Caco-2 (cell line): ENCODE results near the gene PCCB. TPM values are rescaled to one million over a fixed set of nuclear protein-coding genes. Genes with fewer than 3 reads are reported as not detected.

ENCODE experiments used
- BruUV-seq: library from RNA; stranded (reverse); fragments of 400-500 nt; replicated peaks from 2 replicates; lab custom pipeline; 2021; lab: Mats Ljungman, UMichigan
- CTCF ChIA-PET: fragments of 300-600 bp; sonication (Branson Sonifier 250); formaldehyde crosslinking; loops from one replicate; lab custom pipeline; 2022; ENCODE audit warnings: antibody characterized with exemption; lab: Charles Lee
- POLR2A ChIA-PET: fragments of 300-600 bp; sonication (Branson Sonifier 250); formaldehyde crosslinking; loops from one replicate; lab custom pipeline; 2022; ENCODE audit warnings: antibody characterized with exemption; lab: Charles Lee
- DNase-seq, 2 experiments: peaks; one replicate each; pipeline versions ENCODE4 v3.0.0 to v3.0.0-alpha.2; 2020 to 2022
- H3K27me3 ChIP-seq: replicated peaks from 2 replicates; pipeline ENCODE4 v1.6.0; 2011; ENCODE audit warnings: low read length; ENCODE audit not compliant: control insufficient read depth, insufficient read depth
- H3K36me3 ChIP-seq: 2 replicates; pipeline ENCODE4 v1.5.1; 2011; ENCODE audit warnings: low read length; ENCODE audit not compliant: control insufficient read depth, insufficient read depth
- H3K4me1 ChIP-seq: fragments of 250-450 bp; sonication (Bioruptor Pico); 2 replicates; pipeline ENCODE4 v1.5.1; 2020; ENCODE audit warnings: mild to moderate bottlenecking
- H3K4me3 ChIP-seq: 2 replicates; pipeline ENCODE4 v1.5.1; 2011; ENCODE audit warnings: low read depth, mild to moderate bottlenecking, control low read depth, low read length
- H3K9me3 ChIP-seq: fragments of 250-450 bp; sonication (Bioruptor Pico); 2 replicates; pipeline ENCODE4 v1.5.1; 2020; ENCODE audit warnings: mild to moderate bottlenecking, moderate library complexity
- H3K27ac Mint-ChIP-seq: one replicate; pipeline ENCODE4 v1.8.0; 2022; ENCODE audit warnings: mixed read lengths; ENCODE audit not compliant: unreplicated experiment
- H3K27me3 Mint-ChIP-seq: one replicate; pipeline ENCODE4 v1.8.0; 2022; ENCODE audit warnings: mixed read lengths; ENCODE audit not compliant: insufficient read depth, unreplicated experiment
- H3K36me3 Mint-ChIP-seq: one replicate; pipeline ENCODE4 v1.8.0; 2022; ENCODE audit warnings: mild to moderate bottlenecking, mixed read lengths; ENCODE audit not compliant: insufficient read depth, unreplicated experiment
- H3K4me1 Mint-ChIP-seq: one replicate; pipeline ENCODE4 v1.8.0; 2022; ENCODE audit warnings: low read depth, mixed read lengths; ENCODE audit not compliant: unreplicated experiment
- H3K4me3 Mint-ChIP-seq: one replicate; pipeline ENCODE4 v1.8.0; 2022; ENCODE audit warnings: mild to moderate bottlenecking, moderate library complexity, mixed read lengths; ENCODE audit not compliant: unreplicated experiment
- H3K9me3 Mint-ChIP-seq: one replicate; pipeline ENCODE4 v1.8.0; 2022; ENCODE audit warnings: mixed read lengths; ENCODE audit not compliant: unreplicated experiment
- intact Hi-C: fragments of 100-400 bp; cut with micrococcal nuclease; formaldehyde crosslinking; loops from one replicate; pipeline ENCODE4 v1.10.0; 2022; ENCODE audit not compliant: unreplicated experiment
- total RNA-seq: library from RNA; stranded (reverse); gene quantifications from 2 replicates; pipeline ENCODE4 v1.2.3, GENCODE V29; 2022
- TF ChIP-seq, protein P1 (sequence below), 2 experiments: fragments of 200-600 bp in 1 of 2; IDR thresholded peaks; 1 replicate in 1 of 2; 2 replicates in 1 of 2; pipeline versions ENCODE4 v1.5.1 to v1.8.0; 2011 to 2022; ENCODE audit warnings: antibody characterized with exemption in 1 of 2, control low read depth in 1 of 2, inconsistent platforms in 1 of 2, low read depth in 1 of 2, low read length in 1 of 2, mild to moderate bottlenecking in 1 of 2, moderate library complexity in 1 of 2; ENCODE audit not compliant: insufficient read depth in 1 of 2, severe bottlenecking in 1 of 2, unreplicated experiment in 1 of 2

PCCB gene
- total RNA-seq, 1 experiment from 2014 or later, result 45.5 TPM

- H3K36me3 ChIP-seq, result no peaks in the 10 kb centered on the region
- no peaks in the 10 kb centered on the region for H3K4me1 ChIP-seq
- H3K4me3 ChIP-seq, result no peak overlapping the region
- CTCF ChIA-PET, result no interaction called here
- POLR2A ChIA-PET, result no interaction called here
- Mint-ChIP-seq H3K4me1 (peaks cover 6% of the 10 kb centered on the region), H3K36me3 (no peaks in the 10 kb centered on the region), H3K27me3 (no peaks in the 10 kb centered on the region), H3K9me3 (no peaks in the 10 kb centered on the region), H3K27ac (no peak overlapping the region), H3K4me3 (no peak overlapping the region)
- no peak for DNase-seq
- BruUV-seq, result no TSS peak
- H3K9me3 ChIP-seq, result no peaks in the 10 kb centered on the region
- intact Hi-C loops, result no loop called here
- no peaks in the 10 kb centered on the region for H3K27me3 ChIP-seq
- TF ChIP-seq, protein P1, sequence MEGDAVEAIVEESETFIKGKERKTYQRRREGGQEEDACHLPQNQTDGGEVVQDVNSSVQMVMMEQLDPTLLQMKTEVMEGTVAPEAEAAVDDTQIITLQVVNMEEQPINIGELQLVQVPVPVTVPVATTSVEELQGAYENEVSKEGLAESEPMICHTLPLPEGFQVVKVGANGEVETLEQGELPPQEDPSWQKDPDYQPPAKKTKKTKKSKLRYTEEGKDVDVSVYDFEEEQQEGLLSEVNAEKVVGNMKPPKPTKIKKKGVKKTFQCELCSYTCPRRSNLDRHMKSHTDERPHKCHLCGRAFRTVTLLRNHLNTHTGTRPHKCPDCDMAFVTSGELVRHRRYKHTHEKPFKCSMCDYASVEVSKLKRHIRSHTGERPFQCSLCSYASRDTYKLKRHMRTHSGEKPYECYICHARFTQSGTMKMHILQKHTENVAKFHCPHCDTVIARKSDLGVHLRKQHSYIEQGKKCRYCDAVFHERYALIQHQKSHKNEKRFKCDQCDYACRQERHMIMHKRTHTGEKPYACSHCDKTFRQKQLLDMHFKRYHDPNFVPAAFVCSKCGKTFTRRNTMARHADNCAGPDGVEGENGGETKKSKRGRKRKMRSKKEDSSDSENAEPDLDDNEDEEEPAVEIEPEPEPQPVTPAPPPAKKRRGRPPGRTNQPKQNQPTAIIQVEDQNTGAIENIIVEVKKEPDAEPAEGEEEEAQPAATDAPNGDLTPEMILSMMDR (IDR thresholded peaks at IDR 0.05; ENCODE audit: insufficient read depth in 1 of 2, low read depth in 1 of 2, low read length in 1 of 2, severe bottlenecking in 1 of 2, unreplicated experiment in 1 of 2), result no peak
Observed at GRCh38 chr3:136291302-136291701, 41.2 kb downstream of the PCCB start.

GRCh38 chr3:136292500-136292899, 42.4 kb downstream of the PCCB start:
- ChIA-PET POLR2A (no interaction called here), CTCF (no interaction called here)
- Mint-ChIP-seq H3K4me1 (peaks cover 6% of the 10 kb centered on the region), H3K9me3 (no peaks in the 10 kb centered on the region), H3K27ac (no peak overlapping the region), H3K27me3 (no peaks in the 10 kb centered on the region), H3K36me3 (peaks cover 4% of the 10 kb centered on the region), H3K4me3 (no peak overlapping the region)
- TF ChIP-seq, protein P1 (IDR thresholded peaks at IDR 0.05; ENCODE audit: insufficient read depth in 1 of 2, low read depth in 1 of 2, low read length in 1 of 2, severe bottlenecking in 1 of 2, unreplicated experiment in 1 of 2), result no peak
- Histone ChIP-seq H3K4me1 (no peaks in the 10 kb centered on the region), H3K9me3 (no peaks in the 10 kb centered on the region), H3K27me3 (no peaks in the 10 kb centered on the region), H3K36me3 (no peaks in the 10 kb centered on the region), H3K4me3 (no peak overlapping the region)
- intact Hi-C loops, result no loop called here
- BruUV-seq, result no TSS peak
- no peak for DNase-seq

- intact Hi-C loops, result no loop called here
- BruUV-seq, result no TSS peak
Observed at GRCh38 chr3:136293279-136293678, 43.1 kb downstream of the PCCB start.

More at GRCh38 chr3:136293279-136293678, 43.1 kb downstream of the PCCB start:
- Mint-ChIP-seq H3K9me3 (no peaks in the 10 kb centered on the region), H3K27me3 (no peaks in the 10 kb centered on the region), H3K36me3 (peaks cover 4% of the 10 kb centered on the region), H3K27ac (no peak overlapping the region), H3K4me1 (peaks cover 6% of the 10 kb centered on the region), H3K4me3 (no peak overlapping the region)
- Histone ChIP-seq H3K9me3 (no peaks in the 10 kb centered on the region), H3K4me1 (no peaks in the 10 kb centered on the region), H3K27me3 (no peaks in the 10 kb centered on the region), H3K4me3 (no peak overlapping the region), H3K36me3 (no peaks in the 10 kb centered on the region)
- ChIA-PET CTCF (no interaction called here), POLR2A (no interaction called here)
- DNase-seq, result no peak
- TF ChIP-seq, protein P1 (IDR thresholded peaks at IDR 0.05; ENCODE audit: insufficient read depth in 1 of 2, low read depth in 1 of 2, low read length in 1 of 2, severe bottlenecking in 1 of 2, unreplicated experiment in 1 of 2), result no peak
